ENCODE results near the gene P4HB. TPM values are rescaled to one million over a fixed set of nuclear protein-coding genes. Genes with fewer than 3 reads are reported as not detected.

P4HB gene
- total RNA-seq, 8 experiments from 2014 or later: 116 to 461 (median 257) TPM

DNA sequence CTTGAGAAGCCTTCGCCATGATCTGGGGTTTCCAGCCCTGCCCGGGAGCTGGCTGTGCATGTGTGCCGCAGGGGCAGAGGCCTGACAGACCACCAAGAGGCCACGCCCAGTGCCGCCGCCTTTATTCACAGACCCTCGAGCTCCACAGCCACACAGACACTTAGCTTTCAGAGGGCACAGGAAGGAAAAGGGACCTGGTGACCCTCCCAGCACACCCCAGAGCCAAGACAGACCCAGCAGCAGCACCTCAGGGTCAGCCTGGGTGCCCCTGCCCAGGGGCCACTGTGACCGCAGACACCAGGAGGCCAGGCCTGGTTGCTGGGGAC, 38.1 kb downstream of the P4HB start:
- 64 to 100% (median 89%) methylated on average over 1 to 5 of the region's 8 CpGs; no CpG with 5 or more reads in 6 of the 10 experiments for WGBS, 10 experiments

DNA sequence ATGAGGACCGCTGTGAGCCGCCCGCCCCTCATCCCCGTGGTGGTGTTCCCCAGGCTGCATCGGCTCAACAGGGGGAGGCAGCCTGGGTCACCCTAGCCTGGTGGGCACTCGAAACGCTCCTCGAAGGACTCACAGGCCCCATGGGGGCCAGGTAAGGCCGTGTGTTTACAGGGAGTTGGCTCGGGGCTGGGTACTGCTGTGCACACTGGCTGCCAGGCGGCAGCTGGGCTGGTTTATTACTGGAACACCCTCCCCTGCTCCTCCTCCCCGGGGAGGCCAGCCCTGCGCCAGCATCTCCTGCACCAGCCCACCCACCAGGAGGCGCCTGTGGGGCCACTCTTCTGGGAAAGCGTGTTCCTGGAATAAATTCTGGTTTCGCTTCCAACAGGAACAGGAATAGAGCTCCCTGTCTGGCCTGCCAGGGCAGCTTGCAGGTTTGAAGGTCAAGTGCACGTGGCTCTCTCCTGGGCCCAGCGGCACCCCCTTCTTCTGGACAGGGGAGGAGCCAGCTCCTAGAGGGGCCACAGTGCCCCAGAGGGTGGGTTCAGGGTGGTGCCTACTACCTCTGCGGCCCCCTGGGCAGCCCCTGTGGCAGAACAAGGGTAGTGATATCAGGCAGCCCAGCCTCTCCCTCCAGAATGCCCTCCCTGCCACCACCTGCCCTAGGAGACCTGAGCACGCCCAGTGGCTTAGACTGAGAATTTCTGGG, 38.6 kb downstream of the P4HB start:
- WGBS, 10 experiments: 68 to 100% (median 100%) methylated on average over 1 to 8 of the region's 20 CpGs; no CpG with 5 or more reads in 7 of the 10 experiments
- Histone ChIP-seq H3K4me3 (no peak overlapping the region), H3K27ac (no peak overlapping the region), H3K4me1 (replicated peaks in 1 of 2) (peaks cover 5 to 12% of the 10 kb centered on the region in 2 donors)
- in situ Hi-C loops (cut with MboI; ENCODE audit: low pct_unique_long_range_greater_than_20kb in 2 of 9, low sequenced_read_pairs in 9 of 9, unreplicated experiment in 9 of 9): no loop called here
- ATAC-seq (replicated peaks in 6 of 8): peak; percentile 42 to 97 (median 52)

More for the DNA sequence above, 38.1 kb downstream of the P4HB start:
- peaks cover 5 to 8% of the 10 kb centered on the region in 2 donors for H3K4me1 ChIP-seq (replicated peaks in 1 of 2)
- in situ Hi-C loops (cut with MboI; ENCODE audit: low pct_unique_long_range_greater_than_20kb in 2 of 9, low sequenced_read_pairs in 9 of 9, unreplicated experiment in 9 of 9): no loop called here
- H3K4me3 ChIP-seq: no peak overlapping the region
- no peak overlapping the region for H3K27ac ChIP-seq
- ATAC-seq (replicated peaks in 6 of 8): no peak

DNA sequence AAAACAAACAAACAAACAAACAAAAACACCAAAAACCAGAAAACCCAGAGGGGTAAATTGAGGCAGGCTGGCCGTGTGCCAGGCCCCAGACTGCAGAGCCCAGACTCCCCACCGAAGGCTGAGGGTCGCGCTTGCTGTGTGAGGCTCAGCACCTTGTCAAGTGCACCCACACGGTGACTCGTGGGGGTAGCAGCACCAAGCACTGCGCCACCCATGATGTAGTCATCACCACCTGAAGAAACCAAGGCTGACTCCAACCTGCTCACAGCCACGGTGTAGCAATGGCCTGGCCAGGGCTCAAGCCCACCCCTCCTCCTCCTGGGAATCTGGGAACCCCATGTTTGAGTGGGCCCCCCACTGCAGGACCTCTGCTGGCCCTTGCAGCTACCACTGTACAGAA, 39.2 kb downstream of the P4HB start:
- in situ Hi-C loops (cut with MboI; ENCODE audit: low pct_unique_long_range_greater_than_20kb in 2 of 9, low sequenced_read_pairs in 9 of 9, unreplicated experiment in 9 of 9): no loop called here
- Histone ChIP-seq H3K4me1 (replicated peaks in 1 of 2) (peaks cover 5 to 12% of the 10 kb centered on the region in 2 donors), H3K27ac (no peak overlapping the region)

DNA sequence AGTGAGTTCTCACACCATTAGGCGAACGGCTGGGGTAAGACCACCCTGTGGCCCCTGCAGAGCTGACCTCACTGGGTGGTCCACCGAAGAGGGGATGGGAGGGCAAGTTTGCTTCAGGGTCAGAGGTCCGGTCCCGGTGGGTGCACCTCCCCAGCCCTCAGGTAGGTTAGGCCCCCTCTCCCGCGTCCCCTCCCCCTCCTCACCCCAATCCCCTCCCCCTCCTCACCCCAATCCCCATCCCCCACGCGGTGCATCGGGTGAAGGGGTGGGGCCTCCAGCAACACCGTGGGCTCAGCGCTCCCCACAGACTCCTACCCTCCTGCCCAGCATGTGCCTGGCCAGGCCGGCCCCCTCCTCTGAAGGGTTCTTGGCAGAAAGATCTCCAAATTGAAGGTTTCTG, 40.6 kb downstream of the P4HB start:
- Histone ChIP-seq H3K27ac (no peak overlapping the region), H3K4me3 (no peak overlapping the region), H3K4me1 (replicated peaks in 1 of 2) (peaks cover 13 to 22% of the 10 kb centered on the region in 2 donors)
- in situ Hi-C loops (cut with MboI; ENCODE audit: low pct_unique_long_range_greater_than_20kb in 2 of 9, low sequenced_read_pairs in 9 of 9, unreplicated experiment in 9 of 9): no loop called here
- WGBS, 10 experiments: 83% methylated on average over 2 of the region's 13 CpGs; no CpG with 5 or more reads in 9 of the 10 experiments
- ATAC-seq (replicated peaks in 6 of 8): no peak

More for the DNA sequence above, 39.2 kb downstream of the P4HB start:
- WGBS, 10 experiments: 85 to 95% (median 87%) methylated on average over 4 to 7 of the region's 8 CpGs; no CpG with 5 or more reads in 7 of the 10 experiments
- peak in 1 of 8 experiments; percentile 2 for ATAC-seq (replicated peaks in 6 of 8)
- H3K4me3 ChIP-seq: no peak overlapping the region

DNA sequence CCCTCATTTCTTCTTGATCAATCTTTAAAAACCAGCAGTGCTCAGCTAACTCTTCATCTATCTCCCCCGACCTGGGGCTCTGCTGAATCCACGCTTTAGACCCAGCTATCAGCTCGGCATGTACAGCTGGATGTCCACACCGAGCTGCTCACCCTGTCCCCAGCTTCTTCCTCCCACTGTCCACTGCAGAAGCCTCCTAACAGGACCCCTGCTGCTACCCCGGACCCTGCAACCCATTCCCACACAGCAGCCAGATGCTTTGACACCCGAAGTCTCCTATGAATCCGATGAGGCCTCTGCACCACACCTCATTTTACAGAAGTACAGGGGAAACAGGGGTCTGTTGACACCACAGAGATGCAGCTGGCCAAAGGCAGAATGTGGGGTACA, 42.6 kb downstream of the P4HB start:
- H3K4me3 ChIP-seq: no peak overlapping the region
- in situ Hi-C loops (cut with MboI; ENCODE audit: low pct_unique_long_range_greater_than_20kb in 2 of 9, low sequenced_read_pairs in 9 of 9, unreplicated experiment in 9 of 9): no loop called here
- peaks cover 14 to 23% of the 10 kb centered on the region in 2 donors for H3K4me1 ChIP-seq (replicated peaks in 1 of 2)
- H3K27ac ChIP-seq: peak overlapping the region in 1 of 2 donors; percentile 32
- ATAC-seq (replicated peaks in 6 of 8): no peak
- WGBS, 10 experiments: 10 to 60% (median 20%) methylated on average over 2 to 7 of the region's 7 CpGs; no CpG with 5 or more reads in 4 of the 10 experiments

DNA sequence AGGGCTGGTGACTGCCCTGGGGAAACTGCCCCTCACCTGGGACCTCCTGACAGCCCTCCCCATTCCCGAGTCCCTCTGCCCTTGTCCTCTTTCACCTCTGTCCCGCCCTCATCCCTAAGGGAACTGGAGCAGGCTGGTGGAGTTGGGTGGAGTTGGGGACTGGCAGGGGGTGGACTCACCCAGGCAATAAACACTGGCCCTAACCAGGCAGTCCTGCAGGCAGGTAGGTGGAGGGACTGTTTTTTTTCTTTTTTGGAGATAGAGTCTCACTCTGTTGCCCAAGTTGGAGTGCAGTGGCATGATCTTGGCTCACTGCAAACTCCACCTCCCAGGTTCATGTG, 44.7 kb downstream of the P4HB start:
- WGBS, 10 experiments: no CpG with 5 or more reads among the region's 2 CpGs
- Histone ChIP-seq H3K27ac (peak overlapping the region in 1 of 2 donors; percentile 59), H3K4me1 (replicated peaks in 1 of 2) (peaks cover 14 to 23% of the 10 kb centered on the region in 2 donors), H3K4me3 (no peak overlapping the region)
- in situ Hi-C loops (cut with MboI; ENCODE audit: low pct_unique_long_range_greater_than_20kb in 2 of 9, low sequenced_read_pairs in 9 of 9, unreplicated experiment in 9 of 9): no loop called here
- ATAC-seq (replicated peaks in 6 of 8): peak in 1 of 8 experiments; percentile 3

DNA sequence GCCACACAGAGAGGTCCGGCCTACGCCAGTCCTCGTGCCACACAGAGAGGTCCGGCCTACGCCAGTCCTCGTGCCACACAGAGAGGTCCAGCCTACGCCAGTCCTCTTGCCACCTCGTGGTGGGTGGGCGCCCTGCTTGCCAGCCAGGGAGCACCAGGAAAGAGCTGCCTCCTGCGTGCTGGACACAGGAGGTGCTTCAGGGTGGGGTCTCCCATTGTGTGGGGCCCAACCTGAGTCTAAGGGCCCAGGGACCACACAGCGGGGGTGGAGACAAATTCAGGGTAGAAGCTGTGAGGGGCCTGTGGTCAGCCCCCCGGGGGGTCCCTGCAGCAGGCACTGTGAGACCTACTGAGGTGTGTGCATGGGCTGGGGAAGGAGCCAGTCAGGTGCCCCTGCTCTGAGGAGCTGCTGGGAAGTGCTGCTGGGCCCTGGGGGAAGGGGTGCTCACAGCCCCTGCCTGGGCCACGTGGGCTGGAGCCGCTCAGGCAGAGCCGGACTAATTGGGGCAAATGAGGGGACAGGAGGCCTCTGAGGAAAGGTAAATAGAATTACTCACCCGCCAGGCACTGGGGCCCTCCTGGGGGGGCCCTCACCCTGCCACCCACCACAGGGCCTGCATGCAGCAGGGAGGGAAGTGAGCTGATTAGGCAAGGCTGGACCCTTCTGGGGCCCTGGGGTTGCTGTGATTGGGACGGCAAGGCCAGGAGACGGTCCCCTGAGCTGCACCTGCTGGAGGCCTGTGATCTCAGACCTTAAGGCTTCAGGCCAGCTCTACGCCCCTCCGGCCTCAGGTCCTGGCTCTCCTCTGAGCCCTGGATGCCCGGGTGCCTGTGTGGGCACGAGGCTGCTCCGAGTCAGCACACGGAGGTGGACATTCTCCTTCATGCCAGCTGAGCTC, 45.3 kb downstream of the P4HB start:
- H3K4me1 ChIP-seq (replicated peaks in 1 of 2): peaks cover 14 to 23% of the 10 kb centered on the region in 2 donors
- 20% methylated on average over 1 of the region's 24 CpGs; no CpG with 5 or more reads in 9 of the 10 experiments for WGBS, 10 experiments
- peak in 6 of 8 experiments; percentile 27 to 92 (median 90) for ATAC-seq (replicated peaks in 6 of 8)
- H3K4me3 ChIP-seq: no peak overlapping the region
- peak overlapping the region in 1 of 2 donors; percentile 61 for H3K27ac ChIP-seq
- in situ Hi-C loops (cut with MboI; ENCODE audit: low pct_unique_long_range_greater_than_20kb in 2 of 9, low sequenced_read_pairs in 9 of 9, unreplicated experiment in 9 of 9): no loop called here

DNA sequence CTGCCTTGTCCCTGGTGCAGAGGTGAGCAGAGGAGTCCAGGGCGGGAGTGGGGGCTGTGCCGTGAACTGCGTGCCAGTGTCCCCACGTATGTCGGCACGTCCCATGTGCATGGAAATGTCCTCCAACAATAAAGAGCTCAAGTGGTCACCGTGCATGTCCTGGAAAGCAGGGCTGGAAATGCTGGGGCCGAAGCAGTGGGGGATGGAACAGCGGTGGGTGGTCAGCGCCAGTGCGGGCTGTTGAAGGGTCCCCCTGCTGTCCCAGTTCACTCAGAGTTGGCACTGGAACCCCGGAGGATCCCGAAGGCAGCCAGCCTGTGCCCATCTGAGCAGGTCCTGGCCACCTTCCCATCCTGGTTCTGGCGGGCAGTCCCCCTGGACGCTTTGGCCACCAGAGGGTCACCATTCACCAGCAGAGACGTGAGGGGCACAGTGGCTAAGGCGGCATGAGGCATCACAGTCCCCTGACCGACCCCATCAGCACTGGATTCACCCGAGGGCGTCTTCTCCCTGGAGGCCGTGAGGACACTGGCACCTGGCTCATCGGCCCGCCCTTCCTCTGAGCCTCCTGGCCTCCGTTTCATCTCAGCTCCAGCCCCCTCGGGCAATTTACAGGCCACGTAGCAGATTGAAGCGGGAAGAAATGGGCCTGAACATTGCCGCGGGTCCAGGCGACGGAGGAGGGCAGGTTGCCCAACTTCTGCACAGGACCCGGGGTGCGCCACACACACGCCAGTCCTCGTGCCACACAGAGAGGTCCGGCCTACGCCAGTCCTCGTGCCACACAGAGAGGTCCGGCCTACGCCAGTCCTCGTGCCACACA, 46.3 kb downstream of the P4HB start:
- Histone ChIP-seq H3K27ac (no peak overlapping the region), H3K4me3 (no peak overlapping the region), H3K4me1 (replicated peaks in 1 of 2) (peaks cover 14 to 23% of the 10 kb centered on the region in 2 donors)
- in situ Hi-C loops (cut with MboI; ENCODE audit: low pct_unique_long_range_greater_than_20kb in 2 of 9, low sequenced_read_pairs in 9 of 9, unreplicated experiment in 9 of 9): no loop called here
- WGBS, 10 experiments: 90 to 100% methylated on average over 1 to 7 of the region's 41 CpGs; no CpG with 5 or more reads in 8 of the 10 experiments
- no peak for ATAC-seq (replicated peaks in 6 of 8)

DNA sequence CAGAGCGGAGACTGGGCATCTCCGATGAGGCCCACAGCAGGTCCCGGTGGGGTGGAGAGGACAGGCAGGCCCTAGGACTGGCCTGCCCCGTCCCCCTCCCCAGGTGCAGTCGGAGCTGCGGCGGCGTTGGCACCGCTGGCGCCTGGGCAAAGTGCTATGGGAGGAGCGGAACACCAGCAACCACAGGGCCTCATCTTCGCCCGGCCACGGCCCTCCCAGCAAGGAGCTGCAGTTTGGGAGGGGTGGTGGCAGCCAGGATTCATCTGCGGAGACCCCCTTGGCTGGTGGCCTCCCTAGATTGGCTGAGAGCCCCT, 47.0 kb downstream of the P4HB start:
- in situ Hi-C loops (cut with MboI; ENCODE audit: low pct_unique_long_range_greater_than_20kb in 2 of 9, low sequenced_read_pairs in 9 of 9, unreplicated experiment in 9 of 9): no loop called here
- no peak for ATAC-seq (replicated peaks in 6 of 8)
- Histone ChIP-seq H3K4me3 (no peak overlapping the region), H3K4me1 (replicated peaks in 1 of 2) (peaks cover 14 to 23% of the 10 kb centered on the region in 2 donors), H3K27ac (no peak overlapping the region)
- WGBS, 10 experiments: 80 to 98% (median 97%) methylated on average over 1 to 8 of the region's 15 CpGs; no CpG with 5 or more reads in 7 of the 10 experiments

DNA sequence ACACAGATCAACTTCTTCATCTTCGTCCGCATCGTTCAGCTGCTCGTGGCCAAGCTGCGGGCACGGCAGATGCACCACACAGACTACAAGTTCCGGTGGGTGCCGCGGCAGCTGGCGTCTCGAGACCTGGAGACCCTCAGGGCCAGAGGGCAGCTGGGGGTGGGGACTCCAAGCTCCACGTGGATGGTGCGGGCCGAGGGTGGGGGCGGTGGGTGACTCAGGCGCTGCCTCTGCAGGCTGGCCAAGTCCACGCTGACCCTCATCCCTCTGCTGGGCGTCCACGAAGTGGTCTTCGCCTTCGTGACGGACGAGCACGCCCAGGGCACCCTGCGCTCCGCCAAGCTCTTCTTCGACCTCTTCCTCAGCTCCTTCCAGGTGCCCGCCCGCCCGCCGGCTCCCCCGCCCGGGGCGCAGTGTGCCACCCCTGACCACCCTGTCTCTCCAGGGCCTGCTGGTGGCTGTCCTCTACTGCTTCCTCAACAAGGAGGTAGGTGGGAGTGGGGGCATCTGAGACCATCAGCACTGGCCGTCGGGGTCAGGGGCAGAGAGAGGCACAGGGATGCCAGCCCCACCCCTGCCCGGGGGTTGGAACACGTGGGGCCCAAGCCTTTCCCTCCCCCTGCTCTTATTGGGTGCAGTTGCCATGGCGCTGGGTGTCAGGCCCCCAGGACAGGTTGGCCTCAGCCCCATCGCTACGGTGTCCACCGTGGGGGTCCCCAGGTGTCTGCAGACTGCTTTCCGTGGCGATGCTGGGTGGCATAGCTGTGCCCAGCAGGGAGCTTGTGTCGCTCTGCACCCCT, 47.6 kb downstream of the P4HB start:
- in situ Hi-C loops (cut with MboI; ENCODE audit: low pct_unique_long_range_greater_than_20kb in 2 of 9, low sequenced_read_pairs in 9 of 9, unreplicated experiment in 9 of 9): no loop called here
- Histone ChIP-seq H3K4me1 (replicated peaks in 1 of 2) (peaks cover 12 to 20% of the 10 kb centered on the region in 2 donors), H3K27ac (no peak overlapping the region), H3K4me3 (no peak overlapping the region)
- ATAC-seq (replicated peaks in 6 of 8): no peak
- 75 to 100% (median 85%) methylated on average over 1 to 7 of the region's 45 CpGs; no CpG with 5 or more reads in 7 of the 10 experiments for WGBS, 10 experiments

DNA sequence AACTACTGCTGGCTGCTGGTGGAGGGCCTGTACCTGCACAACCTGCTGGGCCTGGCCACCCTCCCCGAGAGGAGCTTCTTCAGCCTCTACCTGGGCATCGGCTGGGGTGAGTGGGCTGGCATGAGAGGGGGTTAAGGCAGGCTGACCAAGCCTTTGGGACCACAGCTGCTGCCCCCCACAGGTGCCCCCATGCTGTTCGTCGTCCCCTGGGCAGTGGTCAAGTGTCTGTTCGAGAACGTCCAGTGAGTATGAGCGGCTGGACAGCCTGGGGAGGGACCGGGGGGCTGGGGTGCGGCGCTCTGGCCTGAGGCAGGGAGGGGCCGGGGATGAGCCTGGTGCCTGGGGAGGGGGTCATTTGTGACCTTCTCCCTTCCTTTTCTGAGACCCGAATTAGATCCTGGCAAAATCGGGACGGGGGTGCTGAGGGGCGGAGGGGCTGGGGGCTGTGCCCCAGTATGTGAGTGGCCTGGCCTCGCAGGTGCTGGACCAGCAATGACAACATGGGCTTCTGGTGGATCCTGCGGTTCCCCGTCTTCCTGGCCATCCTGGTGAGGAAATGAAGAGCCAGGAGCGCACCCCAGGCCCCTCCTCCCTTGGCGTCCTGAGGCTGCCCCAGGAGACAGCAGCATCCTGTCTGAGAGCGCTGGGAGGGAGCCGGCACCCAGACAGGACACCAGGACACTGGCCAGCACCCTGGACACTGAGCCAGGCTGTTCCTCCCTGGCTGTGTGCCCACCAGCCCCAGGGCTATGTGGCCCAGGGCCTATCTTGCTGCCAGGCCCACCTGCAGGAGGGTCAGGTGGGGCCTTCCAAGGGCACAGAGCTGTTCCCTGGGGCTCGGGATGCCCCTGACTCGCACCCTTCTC, 48.4 kb downstream of the P4HB start:
- no peak for ATAC-seq (replicated peaks in 6 of 8)
- no peak overlapping the region for H3K4me3 ChIP-seq
- 49 to 60% methylated on average over 1 to 2 of the region's 24 CpGs; no CpG with 5 or more reads in 8 of the 10 experiments for WGBS, 10 experiments
- H3K4me1 ChIP-seq (replicated peaks in 1 of 2): peaks cover 11 to 12% of the 10 kb centered on the region in 2 donors
- in situ Hi-C loops (cut with MboI; ENCODE audit: low pct_unique_long_range_greater_than_20kb in 2 of 9, low sequenced_read_pairs in 9 of 9, unreplicated experiment in 9 of 9): no loop called here
- no peak overlapping the region for H3K27ac ChIP-seq
